Panc1 (cell line): ENCODE results near the gene TNRC6A.

ENCODE experiments used
- POLR2AphosphoS5 ChIP-seq: IDR thresholded peaks from 2 replicates; pipeline ENCODE4 v1.6.1; 2012; ENCODE audit warnings: mild to moderate bottlenecking, low read depth, low read length, moderate library complexity
- REST ChIP-seq, 2 experiments: IDR thresholded peaks; 2 replicates each; pipeline ENCODE4 v1.6.1; 2011 to 2012; ENCODE audit warnings: low read depth in 2 of 2, control low read depth in 1 of 2, low read length in 1 of 2, mild to moderate bottlenecking in 1 of 2, moderate library complexity in 1 of 2; ENCODE audit not compliant: insufficient read depth in 1 of 2
- SIN3A ChIP-seq: IDR thresholded peaks from 2 replicates; pipeline ENCODE4 v1.6.1; 2012; ENCODE audit warnings: low read depth, mild to moderate bottlenecking, low read length, moderate library complexity, borderline replicate concordance; ENCODE audit not compliant: insufficient read depth
- TF ChIP-seq, protein P1 (sequence below): fragments of 450-650 bp; IDR thresholded peaks from 2 replicates; pipeline ENCODE4 v1.5.1; 2017; ENCODE audit warnings: mild to moderate bottlenecking

- TF ChIP-seq, protein P1, sequence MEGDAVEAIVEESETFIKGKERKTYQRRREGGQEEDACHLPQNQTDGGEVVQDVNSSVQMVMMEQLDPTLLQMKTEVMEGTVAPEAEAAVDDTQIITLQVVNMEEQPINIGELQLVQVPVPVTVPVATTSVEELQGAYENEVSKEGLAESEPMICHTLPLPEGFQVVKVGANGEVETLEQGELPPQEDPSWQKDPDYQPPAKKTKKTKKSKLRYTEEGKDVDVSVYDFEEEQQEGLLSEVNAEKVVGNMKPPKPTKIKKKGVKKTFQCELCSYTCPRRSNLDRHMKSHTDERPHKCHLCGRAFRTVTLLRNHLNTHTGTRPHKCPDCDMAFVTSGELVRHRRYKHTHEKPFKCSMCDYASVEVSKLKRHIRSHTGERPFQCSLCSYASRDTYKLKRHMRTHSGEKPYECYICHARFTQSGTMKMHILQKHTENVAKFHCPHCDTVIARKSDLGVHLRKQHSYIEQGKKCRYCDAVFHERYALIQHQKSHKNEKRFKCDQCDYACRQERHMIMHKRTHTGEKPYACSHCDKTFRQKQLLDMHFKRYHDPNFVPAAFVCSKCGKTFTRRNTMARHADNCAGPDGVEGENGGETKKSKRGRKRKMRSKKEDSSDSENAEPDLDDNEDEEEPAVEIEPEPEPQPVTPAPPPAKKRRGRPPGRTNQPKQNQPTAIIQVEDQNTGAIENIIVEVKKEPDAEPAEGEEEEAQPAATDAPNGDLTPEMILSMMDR = no peak
- no peak for TF ChIP-seq REST (IDR thresholded peaks at IDR 0.05; ENCODE audit: insufficient read depth in 1 of 2, low read depth in 2 of 2, low read length in 1 of 2)
- no peak for TF ChIP-seq POLR2AphosphoS5
- no peak for TF ChIP-seq SIN3A
Measured at GRCh38 chr16:24853169-24853824, 123.8 kb downstream of the TNRC6A start.
